BE2C (cell line): ENCODE results near the gene PHYKPL.

Source experiments
- DNase-seq: peaks from one replicate; pipeline ENCODE4 v3.0.0-alpha.2; 2020
- H3K27me3 ChIP-seq: fragments of 250-450 bp; sonication (Bioruptor Pico); 2 replicates; pipeline ENCODE4 v1.5.1; 2020; ENCODE audit warnings: mild to moderate bottlenecking
- H3K36me3 ChIP-seq: fragments of 250-450 bp; sonication (Bioruptor Pico); 2 replicates; pipeline ENCODE4 v1.5.1; 2020; ENCODE audit warnings: mild to moderate bottlenecking
- H3K4me1 ChIP-seq: fragments of 250-450 bp; sonication (Bioruptor Pico); 2 replicates; pipeline ENCODE4 v1.5.1; 2020
- H3K4me3 ChIP-seq: 2 replicates; pipeline ENCODE4 v1.5.1; 2011; ENCODE audit warnings: low read depth, low read length
- H3K9me3 ChIP-seq: fragments of 250-450 bp; sonication (Bioruptor Pico); 2 replicates; pipeline ENCODE4 v1.5.1; 2020
- TF ChIP-seq, protein P1 (sequence below): IDR thresholded peaks from 2 replicates; pipeline ENCODE4 v1.5.1; 2012; ENCODE audit warnings: mild to moderate bottlenecking, low read depth, low read length

PHYKPL gene

DNA sequence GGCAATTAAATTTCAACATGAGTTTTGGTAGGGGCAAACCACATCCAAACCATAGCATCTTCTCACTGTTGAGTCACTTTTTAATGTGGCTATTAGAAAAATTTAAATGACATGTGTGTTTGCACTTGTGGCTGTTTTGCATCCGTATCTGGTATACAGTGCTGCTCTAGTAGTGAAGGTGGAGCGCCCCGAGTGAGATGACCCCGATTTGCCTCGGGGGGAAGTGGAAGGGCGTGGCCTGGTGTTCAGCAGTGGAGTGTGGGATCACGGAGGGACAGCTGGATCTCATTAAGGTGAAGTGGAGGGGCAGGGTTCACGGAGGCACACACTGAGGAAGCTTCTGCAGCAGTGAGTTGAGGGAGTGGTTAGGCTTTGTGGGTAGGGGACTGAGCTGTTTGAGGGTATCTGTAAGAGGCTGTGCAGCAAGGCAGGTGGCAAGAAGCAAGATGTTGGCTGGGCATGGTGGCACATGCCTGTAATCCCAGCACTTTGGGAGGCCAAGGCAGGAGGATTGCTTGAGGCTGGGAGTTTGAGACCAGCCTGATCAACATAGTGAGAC is 39.3 kb downstream of the PHYKPL start:
- Histone ChIP-seq H3K27me3 (no peaks in the 10 kb centered on the region; the same call in 1 of the 2 replicates), H3K4me3 (no peak overlapping the region), H3K36me3 (no peaks in the 10 kb centered on the region), H3K4me1 (no peaks in the 10 kb centered on the region), H3K9me3 (no peaks in the 10 kb centered on the region)
- TF ChIP-seq, protein P1, sequence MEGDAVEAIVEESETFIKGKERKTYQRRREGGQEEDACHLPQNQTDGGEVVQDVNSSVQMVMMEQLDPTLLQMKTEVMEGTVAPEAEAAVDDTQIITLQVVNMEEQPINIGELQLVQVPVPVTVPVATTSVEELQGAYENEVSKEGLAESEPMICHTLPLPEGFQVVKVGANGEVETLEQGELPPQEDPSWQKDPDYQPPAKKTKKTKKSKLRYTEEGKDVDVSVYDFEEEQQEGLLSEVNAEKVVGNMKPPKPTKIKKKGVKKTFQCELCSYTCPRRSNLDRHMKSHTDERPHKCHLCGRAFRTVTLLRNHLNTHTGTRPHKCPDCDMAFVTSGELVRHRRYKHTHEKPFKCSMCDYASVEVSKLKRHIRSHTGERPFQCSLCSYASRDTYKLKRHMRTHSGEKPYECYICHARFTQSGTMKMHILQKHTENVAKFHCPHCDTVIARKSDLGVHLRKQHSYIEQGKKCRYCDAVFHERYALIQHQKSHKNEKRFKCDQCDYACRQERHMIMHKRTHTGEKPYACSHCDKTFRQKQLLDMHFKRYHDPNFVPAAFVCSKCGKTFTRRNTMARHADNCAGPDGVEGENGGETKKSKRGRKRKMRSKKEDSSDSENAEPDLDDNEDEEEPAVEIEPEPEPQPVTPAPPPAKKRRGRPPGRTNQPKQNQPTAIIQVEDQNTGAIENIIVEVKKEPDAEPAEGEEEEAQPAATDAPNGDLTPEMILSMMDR, result no peak
- DNase-seq, result no peak

DNA sequence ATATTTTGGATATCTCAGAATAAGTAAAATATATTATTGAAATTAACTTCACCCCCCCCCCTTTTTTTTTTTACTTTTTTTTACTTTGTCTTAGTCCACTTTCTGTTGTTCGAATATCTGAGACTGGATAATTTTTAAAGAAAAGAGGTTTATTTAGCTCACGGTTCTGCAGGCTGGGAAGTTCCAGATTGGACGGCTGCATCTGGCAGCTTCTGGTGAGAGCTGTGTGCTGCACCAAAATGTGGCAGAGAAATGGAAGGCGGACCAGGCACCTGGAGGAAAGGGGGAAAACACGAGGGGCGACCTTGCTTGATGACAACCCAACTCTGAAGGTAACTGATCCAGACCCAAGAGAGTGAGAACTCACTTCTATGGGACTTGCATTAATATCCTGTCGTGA is 39.8 kb downstream of the PHYKPL start:
- Histone ChIP-seq H3K4me1 (no peaks in the 10 kb centered on the region), H3K27me3 (no peaks in the 10 kb centered on the region; the same call in 1 of the 2 replicates), H3K9me3 (no peaks in the 10 kb centered on the region), H3K4me3 (no peak overlapping the region), H3K36me3 (no peaks in the 10 kb centered on the region)
- TF ChIP-seq, protein P1, result no peak
- no peak for DNase-seq

DNA sequence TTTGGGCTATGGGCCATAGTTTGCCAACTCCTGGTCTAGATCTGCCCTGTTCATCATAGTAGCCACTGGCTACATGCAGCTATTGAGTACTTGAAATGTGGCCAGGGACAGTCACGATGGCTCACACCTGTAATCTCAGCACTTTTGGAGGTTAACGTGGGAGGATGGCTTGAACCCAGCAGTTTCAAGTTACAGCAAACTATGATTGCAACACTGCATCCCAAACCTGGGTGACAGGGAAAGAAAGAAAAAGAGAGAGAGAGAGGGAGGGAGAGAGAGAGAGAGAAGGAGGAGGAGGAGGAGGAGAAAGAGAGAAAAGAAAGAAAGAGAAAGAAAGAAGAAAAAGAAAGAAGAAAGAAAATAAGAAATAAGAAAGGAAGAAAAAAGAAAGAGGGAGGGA is 40.4 kb downstream of the PHYKPL start:
- Histone ChIP-seq H3K36me3 (no peaks in the 10 kb centered on the region), H3K4me3 (no peak overlapping the region), H3K4me1 (no peaks in the 10 kb centered on the region), H3K9me3 (no peaks in the 10 kb centered on the region), H3K27me3 (no peaks in the 10 kb centered on the region; the same call in 1 of the 2 replicates)
- TF ChIP-seq, protein P1, result no peak
- DNase-seq, result no peak

DNA sequence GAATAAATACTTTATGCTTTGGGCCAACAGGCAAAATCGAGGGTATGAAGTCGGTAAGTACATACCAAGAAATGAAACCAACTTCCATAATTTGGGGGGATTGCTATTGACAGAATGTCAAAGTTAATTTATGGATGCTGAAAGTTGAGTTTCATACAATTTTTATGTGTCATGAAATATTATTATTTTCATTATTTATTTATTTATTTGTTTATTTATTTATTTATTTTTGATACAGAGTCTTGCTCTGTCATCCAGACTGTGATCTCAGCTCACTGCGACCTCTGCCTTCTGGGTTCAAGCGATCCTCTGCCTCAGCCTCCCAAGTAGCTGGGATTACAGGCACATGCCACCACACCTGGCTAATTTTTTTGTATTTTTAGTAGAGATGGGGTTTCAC is 40.9 kb downstream of the PHYKPL start:
- Histone ChIP-seq H3K9me3 (no peaks in the 10 kb centered on the region), H3K27me3 (no peaks in the 10 kb centered on the region; the same call in 1 of the 2 replicates), H3K36me3 (no peaks in the 10 kb centered on the region), H3K4me1 (no peaks in the 10 kb centered on the region), H3K4me3 (no peak overlapping the region)
- TF ChIP-seq, protein P1, result no peak
- no peak for DNase-seq

DNA sequence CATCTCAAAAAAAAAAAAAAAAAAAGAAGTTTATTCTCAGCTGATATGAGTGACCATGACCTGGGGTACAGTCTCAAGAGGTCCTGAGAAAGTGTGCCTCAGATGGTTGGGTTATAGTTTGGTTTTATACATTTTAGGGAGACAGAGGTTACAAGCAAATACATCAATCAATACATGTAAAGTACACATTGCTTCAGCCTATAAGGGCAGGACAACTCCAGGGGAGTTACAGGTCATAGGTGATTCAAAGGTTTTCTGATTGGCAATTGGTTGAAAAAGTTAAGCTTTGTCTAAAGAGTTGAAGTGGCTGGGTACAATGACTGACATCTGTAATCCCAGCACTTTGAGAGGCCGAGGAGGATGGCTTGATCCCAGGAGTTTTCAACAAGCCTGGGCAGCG is 43.2 kb downstream of the PHYKPL start:
- no peaks in the 10 kb centered on the region for H3K9me3 ChIP-seq
- no peaks in the 10 kb centered on the region for H3K36me3 ChIP-seq
- no peak for DNase-seq
- no peaks in the 10 kb centered on the region; the same call in 1 of the 2 replicates for H3K27me3 ChIP-seq
- H3K4me3 ChIP-seq, result no peak overlapping the region
- no peaks in the 10 kb centered on the region; the same call in 1 of the 2 replicates for H3K4me1 ChIP-seq
- TF ChIP-seq, protein P1, result no peak

DNA sequence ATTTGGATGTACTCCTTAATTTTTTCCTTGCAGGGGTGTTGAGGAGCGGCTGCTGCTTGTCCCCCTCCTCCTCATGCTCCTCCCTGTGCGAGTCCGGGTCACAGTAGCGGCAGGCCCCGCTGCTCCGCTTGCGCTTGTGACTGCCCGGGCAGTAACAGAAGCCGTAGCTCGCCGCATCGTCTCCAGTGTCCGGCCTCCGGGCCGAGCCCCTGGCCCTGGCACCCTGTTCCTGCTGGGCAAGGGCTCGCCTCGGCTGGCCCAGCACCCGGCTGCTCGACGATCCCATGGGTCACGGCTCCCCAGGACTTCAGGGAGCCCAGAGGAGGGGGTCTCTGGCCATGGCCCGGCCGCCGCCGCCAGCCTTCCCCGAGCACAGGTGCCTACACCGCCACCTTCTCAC is 45.6 kb downstream of the PHYKPL start, which contains the start of gene GMCL2:
Gene GMCL2, minus strand, starts transcription at position 358 of the 400 bp plus-strand sequence. Its CDS starts 72 bp downstream, at position 286.
- TF ChIP-seq, protein P1, result no peak

More for the DNA sequence above, 45.6 kb downstream of the PHYKPL start, which contains the start of gene GMCL2:
- Histone ChIP-seq H3K4me1 (no peaks in the 10 kb centered on the region; the same call in 1 of the 2 replicates), H3K36me3 (no peaks in the 10 kb centered on the region), H3K9me3 (no peaks in the 10 kb centered on the region), H3K27me3 (no peaks in the 10 kb centered on the region), H3K4me3 (peak within 1 kb of the TSS; percentile 39)
- no peak for DNase-seq
